Left kidney (tissue), 2 donors: ENCODE data around the gene CLEC20A. TPM values are rescaled to one million over a fixed set of nuclear protein-coding genes. Genes with fewer than 3 reads are reported as not detected.

Source experiments
- DNase-seq: peaks from one replicate; pipeline ENCODE4 v3.0.0-alpha.2; 2013
- polyA plus RNA-seq: library from polyadenylated mRNA; unstranded; fragments of 120-200 nt; gene quantifications from one replicate; pipeline ENCODE4 v1.2.1, GENCODE V29; 2013; ENCODE audit not compliant: insufficient read length

The CLEC20A gene
- polyA plus RNA-seq, 1 donor = 0.30 TPM

- DNase-seq = no peak
Observed at GRCh38 chr1:178500091-178500770, 3.5 kb upstream of the CLEC20A start.

GRCh38 chr1:178498896-178499675, 2.3 kb upstream of the CLEC20A start:
- no peak for DNase-seq

- DNase-seq = no peak
Observed at GRCh38 chr1:178497903-178498478, 1.2 kb upstream of the CLEC20A start.

GRCh38 chr1:178495741-178496409, 889 bp downstream of the CLEC20A start:
- DNase-seq = no peak

GRCh38 chr1:178495158-178495557, 1.6 kb downstream of the CLEC20A start:
- no peak for DNase-seq

- DNase-seq = no peak
Observed at GRCh38 chr1:178494569-178494971, 2.2 kb downstream of the CLEC20A start.

GRCh38 chr1:178493301-178493741, 3.4 kb downstream of the CLEC20A start:
- no peak for DNase-seq

- no peak for DNase-seq
Observed at GRCh38 chr1:178492341-178492740, 4.4 kb downstream of the CLEC20A start.

GRCh38 chr1:178491721-178492120, 5.0 kb downstream of the CLEC20A start:
- no peak for DNase-seq

- DNase-seq = no peak
Observed at GRCh38 chr1:178490967-178491366, 5.8 kb downstream of the CLEC20A start.

- DNase-seq = no peak
Observed at GRCh38 chr1:178490136-178490535, 6.6 kb downstream of the CLEC20A start.

- no peak for DNase-seq
Observed at GRCh38 chr1:178489399-178489798, 7.4 kb downstream of the CLEC20A start.

GRCh38 chr1:178488393-178488792, 8.4 kb downstream of the CLEC20A start:
- no peak for DNase-seq

- DNase-seq = no peak
Observed at GRCh38 chr1:178487070-178487615, 9.6 kb downstream of the CLEC20A start.

- DNase-seq = no peak
Observed at GRCh38 chr1:178486100-178487069, 10.4 kb downstream of the CLEC20A start.

- DNase-seq = no peak
Observed at GRCh38 chr1:178485541-178485981, 11.2 kb downstream of the CLEC20A start.

GRCh38 chr1:178484698-178485225, 12.0 kb downstream of the CLEC20A start:
- DNase-seq = no peak

- DNase-seq = no peak
Observed at GRCh38 chr1:178483251-178483957, 13.4 kb downstream of the CLEC20A start.

- no peak for DNase-seq
Observed at GRCh38 chr1:178477841-178478240, 18.9 kb downstream of the CLEC20A start.

- no peak for DNase-seq
Observed at GRCh38 chr1:178477373-178477772, 19.4 kb downstream of the CLEC20A start.
